ENCODE data around the gene KIAA0753. TPM values are rescaled to one million over a fixed set of nuclear protein-coding genes. Genes with fewer than 3 reads are reported as not detected.

KIAA0753 gene
- total and polyA plus RNA-seq, 2 donors from 2014 or later = 4.2 to 21.8 TPM

- H3K9me3 ChIP-seq (ENCODE audit: control insufficient read depth in 2 of 3, insufficient read depth in 1 of 3, low read length in 3 of 3) = no peaks in the 10 kb centered on the region
- TF ChIP-seq, protein P1, sequence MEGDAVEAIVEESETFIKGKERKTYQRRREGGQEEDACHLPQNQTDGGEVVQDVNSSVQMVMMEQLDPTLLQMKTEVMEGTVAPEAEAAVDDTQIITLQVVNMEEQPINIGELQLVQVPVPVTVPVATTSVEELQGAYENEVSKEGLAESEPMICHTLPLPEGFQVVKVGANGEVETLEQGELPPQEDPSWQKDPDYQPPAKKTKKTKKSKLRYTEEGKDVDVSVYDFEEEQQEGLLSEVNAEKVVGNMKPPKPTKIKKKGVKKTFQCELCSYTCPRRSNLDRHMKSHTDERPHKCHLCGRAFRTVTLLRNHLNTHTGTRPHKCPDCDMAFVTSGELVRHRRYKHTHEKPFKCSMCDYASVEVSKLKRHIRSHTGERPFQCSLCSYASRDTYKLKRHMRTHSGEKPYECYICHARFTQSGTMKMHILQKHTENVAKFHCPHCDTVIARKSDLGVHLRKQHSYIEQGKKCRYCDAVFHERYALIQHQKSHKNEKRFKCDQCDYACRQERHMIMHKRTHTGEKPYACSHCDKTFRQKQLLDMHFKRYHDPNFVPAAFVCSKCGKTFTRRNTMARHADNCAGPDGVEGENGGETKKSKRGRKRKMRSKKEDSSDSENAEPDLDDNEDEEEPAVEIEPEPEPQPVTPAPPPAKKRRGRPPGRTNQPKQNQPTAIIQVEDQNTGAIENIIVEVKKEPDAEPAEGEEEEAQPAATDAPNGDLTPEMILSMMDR (IDR thresholded peaks at IDR 0.05; ENCODE audit: borderline replicate concordance, extremely low read depth, insufficient read depth) = no peak
- peaks cover 15 to 52% (median 40%) of the 10 kb centered on the region in 3 donors for H3K36me3 ChIP-seq (ENCODE audit: control insufficient read depth in 2 of 3, insufficient read depth in 3 of 3, low read length in 3 of 3)
- intact Hi-C loops (cut with DNase I) = no loop called here
- H3K27me3 ChIP-seq (ENCODE audit: control insufficient read depth, insufficient read depth, low read length) = no peaks in the 10 kb centered on the region
- no peaks in the 10 kb centered on the region for H3K4me1 ChIP-seq (ENCODE audit: control insufficient read depth in 2 of 3, insufficient read depth in 2 of 3, low read depth in 1 of 3, low read length in 3 of 3)
- H3K9ac ChIP-seq (ENCODE audit: low read length in 3 of 3) = no peak overlapping the region
- no peak for FAIRE-seq
- no peak overlapping the region for H3K4me3 ChIP-seq (ENCODE audit: low read length in 3 of 3)
- DNase-seq = no peak
- H3K27ac ChIP-seq (ENCODE audit: low read depth in 2 of 2, low read length in 2 of 2) = no peak overlapping the region
These were observed 32.2 kb downstream of the KIAA0753 start for GRCh38 chr17:6608321-6608720.

- H3K4me3 ChIP-seq (ENCODE audit: low read length in 3 of 3) = no peak overlapping the region
- TF ChIP-seq, protein P1 (IDR thresholded peaks at IDR 0.05; ENCODE audit: borderline replicate concordance, extremely low read depth, insufficient read depth) = no peak
- peak in 1 of 5 donors; percentile 11 for DNase-seq
- H3K9ac ChIP-seq (ENCODE audit: low read length in 3 of 3) = no peak overlapping the region
- intact Hi-C loops (cut with DNase I) = no loop called here
- no peaks in the 10 kb centered on the region for H3K4me1 ChIP-seq (ENCODE audit: control insufficient read depth in 2 of 3, insufficient read depth in 2 of 3, low read depth in 1 of 3, low read length in 3 of 3)
- H3K36me3 ChIP-seq (ENCODE audit: control insufficient read depth in 2 of 3, insufficient read depth in 3 of 3, low read length in 3 of 3) = peaks cover 15 to 43% (median 39%) of the 10 kb centered on the region in 3 donors
- FAIRE-seq = no peak
- no peak overlapping the region for H3K27ac ChIP-seq (ENCODE audit: low read depth in 2 of 2, low read length in 2 of 2)
- no peaks in the 10 kb centered on the region for H3K27me3 ChIP-seq (ENCODE audit: control insufficient read depth, insufficient read depth, low read length)
- no peaks in the 10 kb centered on the region for H3K9me3 ChIP-seq (ENCODE audit: control insufficient read depth in 2 of 3, insufficient read depth in 1 of 3, low read length in 3 of 3)
These were observed 35.4 kb downstream of the KIAA0753 start for GRCh38 chr17:6605142-6605541.

GRCh38 chr17:6603744-6604325, 36.7 kb downstream of the KIAA0753 start:
- Histone ChIP-seq H3K36me3 (ENCODE audit: control insufficient read depth in 2 of 3, insufficient read depth in 3 of 3, low read length in 3 of 3) (peaks cover 15 to 32% (median 29%) of the 10 kb centered on the region in 3 donors), H3K9me3 (ENCODE audit: control insufficient read depth in 2 of 3, insufficient read depth in 1 of 3, low read length in 3 of 3) (no peaks in the 10 kb centered on the region), H3K4me1 (ENCODE audit: control insufficient read depth in 2 of 3, insufficient read depth in 2 of 3, low read depth in 1 of 3, low read length in 3 of 3) (peaks cover 0 to 7% (median 0%) of the 10 kb centered on the region in 3 donors), H3K27me3 (ENCODE audit: control insufficient read depth, insufficient read depth, low read length) (no peaks in the 10 kb centered on the region), H3K27ac (ENCODE audit: low read depth in 2 of 2, low read length in 2 of 2) (no peak overlapping the region), H3K4me3 (ENCODE audit: low read length in 3 of 3) (no peak overlapping the region), H3K9ac (ENCODE audit: low read length in 3 of 3) (no peak overlapping the region)
- TF ChIP-seq, protein P1 (IDR thresholded peaks at IDR 0.05; ENCODE audit: borderline replicate concordance, extremely low read depth, insufficient read depth) = no peak
- intact Hi-C loops (cut with DNase I) = no loop called here
- no peak for FAIRE-seq
- peak in 1 of 5 donors; percentile 44 for DNase-seq

Data from kidney (tissue), 14 donors.